T follicular helper cell (primary cell): Measurements from ENCODE around the gene TMEM63B.
"Not testable (repeated sequence)": the region's sequence is repeated elsewhere in the genome, so short reads cannot be mapped to it uniquely, and the experiment has no call there.

Source experiments
- DNase-seq: peaks from one replicate; pipeline ENCODE4 v3.0.0-alpha.2; 2020; ENCODE audit warnings: low read depth

TMEM63B gene

GRCh38 chr6:44094403-44095242 lies 32.7 kb upstream of the TMEM63B start:
- no peak for DNase-seq

DNA sequence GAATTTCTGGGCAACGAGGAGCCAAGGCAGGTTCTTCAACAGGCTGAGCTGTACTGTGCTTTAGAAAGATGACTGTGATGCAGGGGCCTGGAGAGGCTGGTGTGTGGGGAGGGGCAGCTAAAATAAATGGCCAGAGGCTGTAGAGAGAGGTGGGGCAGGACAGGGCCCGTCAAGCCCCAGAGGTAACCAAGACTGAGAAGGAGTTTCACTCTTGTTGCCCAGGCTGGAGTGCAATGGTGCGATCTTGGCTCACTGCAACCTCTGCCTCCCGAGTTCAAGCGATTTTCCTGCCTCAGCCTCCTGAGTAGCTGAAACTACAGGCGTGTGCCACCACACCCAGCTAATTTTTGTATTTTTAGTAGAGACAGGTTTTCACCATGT lies 32.1 kb upstream of the TMEM63B start:
- not testable (repeated sequence) for DNase-seq

DNA sequence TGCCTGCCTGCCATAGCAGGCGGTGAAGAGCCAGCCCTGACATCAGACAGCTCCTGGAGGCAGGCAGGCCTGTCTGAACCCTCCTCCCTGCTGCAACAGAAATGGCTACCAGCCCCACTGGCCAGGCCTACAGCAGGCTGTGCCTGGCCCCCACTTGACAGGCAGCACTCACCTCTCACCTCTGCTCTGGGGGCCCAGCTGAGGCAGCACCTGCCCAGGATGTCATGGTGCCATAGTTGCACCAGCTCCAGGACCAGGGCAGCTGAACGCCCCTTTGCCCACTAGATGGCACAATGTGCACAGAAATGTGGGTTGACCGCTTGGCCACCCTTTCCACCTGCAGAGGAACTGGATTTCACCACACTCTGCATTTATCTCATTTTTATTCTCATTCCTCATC lies 30.7 kb upstream of the TMEM63B start:
- DNase-seq = peak; percentile 65

GRCh38 chr6:44097782-44098317 lies 29.5 kb upstream of the TMEM63B start:
- DNase-seq = no peak

- no peak for DNase-seq
Measured at GRCh38 chr6:44099192-44099591, 28.2 kb upstream of the TMEM63B start.

- no peak for DNase-seq
Measured at GRCh38 chr6:44100088-44100550, 27.2 kb upstream of the TMEM63B start.

DNA sequence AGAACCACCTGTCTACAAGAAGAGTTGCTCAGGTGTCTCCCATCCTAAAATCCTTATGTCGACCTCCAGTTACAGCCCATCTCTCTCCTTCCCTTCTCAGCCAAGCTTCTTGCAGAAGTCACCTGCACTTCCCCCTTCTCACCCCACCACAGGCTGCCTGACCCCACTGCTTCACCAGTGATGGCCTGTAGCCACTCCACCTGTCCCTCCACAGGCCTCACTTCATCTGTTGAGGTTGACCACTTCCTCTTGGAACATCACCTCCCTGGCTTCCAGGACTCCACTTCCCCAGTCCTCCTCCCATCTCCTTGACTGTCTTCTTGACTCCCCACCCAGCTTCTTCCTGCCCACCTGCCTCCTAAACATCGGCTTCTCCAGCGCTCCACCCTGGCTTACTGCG lies 25.5 kb upstream of the TMEM63B start:
- no peak for DNase-seq

DNA sequence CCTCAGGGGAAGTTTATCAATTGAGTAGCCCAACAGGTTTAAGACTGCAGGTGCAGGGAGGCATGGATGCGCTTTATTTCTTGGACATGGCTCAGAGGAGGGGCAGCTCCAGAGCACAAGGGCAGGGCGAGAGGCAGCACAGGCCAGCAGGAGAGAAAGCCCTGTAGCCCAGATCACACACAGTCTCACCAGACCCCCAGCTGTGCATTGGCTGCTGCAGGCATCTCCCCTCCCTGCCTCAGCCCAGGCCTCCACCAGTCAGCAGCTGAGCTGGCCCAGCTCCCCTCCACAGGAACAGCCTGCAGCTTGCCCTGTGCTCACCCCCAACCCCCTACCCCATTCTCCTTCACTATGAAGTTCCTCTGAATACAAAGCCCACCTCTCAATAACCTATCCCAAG lies 24.8 kb upstream of the TMEM63B start:
- DNase-seq = no peak

DNA sequence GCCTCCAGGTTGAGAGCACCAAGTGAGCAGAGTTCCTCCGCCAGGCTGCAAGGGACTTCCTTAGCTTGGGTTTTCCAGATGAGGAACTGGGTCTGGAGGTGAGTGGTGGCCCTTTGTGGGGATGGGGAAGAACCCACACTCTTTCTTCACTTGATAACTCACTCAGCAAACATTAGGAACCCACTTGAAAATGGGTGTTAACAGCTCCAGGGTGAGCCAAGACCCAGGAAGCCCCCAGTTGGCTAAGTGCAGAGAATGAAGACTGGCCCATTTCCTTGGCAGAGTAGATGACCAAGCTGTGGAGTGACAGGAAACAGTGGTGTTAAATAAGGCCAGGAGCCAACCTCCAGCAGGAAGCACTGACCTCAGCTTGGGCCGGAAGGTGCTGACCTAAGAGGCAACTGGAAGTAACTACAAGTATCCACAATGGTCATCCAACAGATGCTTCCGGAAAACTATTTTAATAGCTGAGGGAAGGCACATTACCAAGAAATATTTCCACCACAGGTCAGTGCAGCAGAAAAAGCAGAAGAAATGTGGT lies 22.8 kb upstream of the TMEM63B start:
- DNase-seq = no peak

GRCh38 chr6:44105146-44105545 lies 22.2 kb upstream of the TMEM63B start:
- no peak for DNase-seq

DNA sequence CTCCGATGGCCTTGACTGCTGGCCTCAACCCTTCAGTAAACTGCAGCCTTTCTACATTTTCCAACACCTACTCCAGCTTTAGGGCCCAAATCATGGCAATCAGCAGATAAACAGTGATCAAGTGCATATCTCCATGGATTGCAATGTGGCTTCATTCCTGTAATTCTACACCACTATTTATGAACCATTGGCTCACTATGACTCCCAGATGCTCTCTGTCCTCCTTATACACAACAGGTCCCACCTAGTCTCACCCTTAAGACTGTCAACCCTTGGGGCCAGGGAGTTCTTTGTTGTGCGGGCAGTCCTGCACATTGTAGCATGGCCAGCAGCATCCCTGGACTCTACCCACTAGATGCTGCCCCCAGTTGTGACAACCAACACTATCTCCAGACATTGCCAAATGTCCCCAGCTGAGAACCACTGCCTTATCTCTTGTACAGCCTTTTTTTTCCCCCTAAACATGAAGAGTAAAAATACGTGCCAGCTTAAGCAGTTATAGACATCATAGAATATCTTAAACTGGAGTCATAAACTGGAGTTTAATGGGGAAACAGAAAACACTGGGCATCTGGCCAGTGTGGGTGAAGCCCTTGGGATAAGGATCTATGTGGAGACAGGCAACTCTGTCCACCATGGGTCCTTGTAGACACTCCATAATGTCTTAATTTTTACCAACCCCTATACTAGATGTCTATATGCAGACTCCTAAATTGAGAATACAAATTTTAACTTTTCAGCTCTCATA lies 21.2 kb upstream of the TMEM63B start:
- DNase-seq = no peak

- no peak for DNase-seq
Measured at GRCh38 chr6:44107017-44107416, 20.3 kb upstream of the TMEM63B start.

- no peak for DNase-seq
Measured at GRCh38 chr6:44108471-44108870, 18.9 kb upstream of the TMEM63B start.

GRCh38 chr6:44109212-44109611 lies 18.1 kb upstream of the TMEM63B start:
- no peak for DNase-seq

DNA sequence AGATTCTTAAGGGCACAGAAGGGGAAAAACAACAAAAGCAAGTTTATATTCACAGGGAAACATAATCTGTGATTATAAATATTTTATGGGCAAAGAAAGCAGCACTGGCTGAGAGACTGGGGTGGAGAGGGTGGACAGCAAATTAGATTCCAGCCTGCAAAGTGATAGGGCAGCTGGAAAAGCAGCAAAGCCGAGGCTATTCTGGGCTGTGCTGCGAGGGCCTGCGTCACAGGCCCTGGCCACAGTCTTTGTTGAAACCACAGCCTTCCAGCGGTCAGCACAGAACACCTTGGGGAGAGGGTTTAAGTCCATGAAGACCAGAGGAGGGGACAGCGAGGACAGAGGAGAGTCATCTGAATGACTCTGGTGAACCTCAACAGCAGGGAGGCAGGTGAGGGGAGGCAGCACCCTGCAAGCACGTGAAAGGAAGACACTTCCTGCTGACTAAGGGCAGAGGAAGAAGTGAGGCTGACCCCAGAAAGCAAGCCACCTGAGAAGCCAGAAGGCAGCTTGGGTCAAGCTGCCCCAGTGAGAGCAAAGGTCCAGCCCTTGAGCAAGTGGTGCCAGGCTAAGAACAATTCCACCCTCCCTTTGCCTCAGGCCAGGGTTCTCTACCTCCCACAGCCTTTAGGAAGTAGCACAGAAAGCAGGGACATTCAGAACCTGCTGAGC lies 17.2 kb upstream of the TMEM63B start:
- no peak for DNase-seq

DNA sequence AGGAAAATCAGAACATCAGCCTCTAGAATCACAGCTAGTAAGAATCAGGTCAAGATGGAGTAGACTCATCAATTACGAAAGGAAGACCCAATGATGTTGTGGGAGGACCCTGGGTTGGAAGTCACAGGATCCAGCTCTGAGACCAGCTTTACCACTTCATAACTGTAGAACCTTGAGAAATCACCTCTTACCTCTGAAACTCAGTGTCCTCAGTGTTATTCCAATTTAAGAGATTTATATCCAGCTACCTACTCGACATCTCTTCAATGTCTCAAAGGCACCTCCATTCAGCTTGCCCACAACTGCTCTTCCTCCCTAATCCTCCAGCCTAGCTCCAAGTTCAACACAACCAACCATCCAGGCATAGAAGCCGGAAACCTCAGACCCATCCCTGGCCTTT lies 16.4 kb upstream of the TMEM63B start:
- DNase-seq = no peak

DNA sequence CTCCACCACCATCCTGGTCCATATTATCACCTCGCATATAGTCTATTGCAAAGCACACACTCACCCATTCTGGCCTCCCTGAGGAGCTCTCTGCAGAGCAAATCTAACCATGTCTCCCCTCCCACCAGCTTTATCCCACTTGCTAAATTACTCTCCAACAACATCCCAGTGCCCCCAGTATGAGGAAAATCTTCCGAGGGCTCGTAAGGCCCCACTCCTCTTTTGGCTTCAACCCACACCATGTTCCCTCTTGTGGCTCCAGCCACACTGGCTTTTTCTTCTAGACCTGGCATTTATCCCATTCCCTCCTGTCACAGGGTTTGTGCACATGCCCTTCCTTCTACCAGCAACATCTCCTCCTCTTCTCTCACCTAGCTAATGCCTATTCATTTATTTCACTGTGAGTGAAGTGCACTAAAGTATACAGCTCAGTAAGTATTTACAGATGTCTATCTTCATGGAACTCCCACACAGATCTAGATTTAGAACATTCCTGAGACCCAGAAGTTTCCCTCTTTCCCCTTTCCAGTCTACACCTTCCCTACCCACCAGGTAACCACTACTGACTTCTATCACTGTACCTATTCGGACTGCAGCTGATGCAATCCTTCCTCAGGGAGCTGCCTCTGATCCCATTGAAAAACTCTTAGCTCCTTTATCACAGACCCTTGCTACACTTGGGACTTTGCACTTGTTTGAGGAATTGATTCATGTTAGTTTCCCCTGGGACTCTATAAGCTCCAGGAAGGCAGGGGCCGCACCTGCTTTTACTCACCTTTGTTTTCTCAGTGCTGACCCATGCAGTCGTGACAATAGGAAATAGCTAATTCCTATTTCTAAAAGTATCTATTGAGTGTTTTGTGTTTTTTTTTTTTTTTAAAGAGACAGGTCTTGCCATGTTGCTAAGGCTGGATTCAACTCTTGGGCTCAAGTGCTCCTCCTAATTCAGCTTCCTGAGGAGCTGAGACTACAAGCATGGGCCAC lies 15.6 kb upstream of the TMEM63B start:
- DNase-seq = no peak

DNA sequence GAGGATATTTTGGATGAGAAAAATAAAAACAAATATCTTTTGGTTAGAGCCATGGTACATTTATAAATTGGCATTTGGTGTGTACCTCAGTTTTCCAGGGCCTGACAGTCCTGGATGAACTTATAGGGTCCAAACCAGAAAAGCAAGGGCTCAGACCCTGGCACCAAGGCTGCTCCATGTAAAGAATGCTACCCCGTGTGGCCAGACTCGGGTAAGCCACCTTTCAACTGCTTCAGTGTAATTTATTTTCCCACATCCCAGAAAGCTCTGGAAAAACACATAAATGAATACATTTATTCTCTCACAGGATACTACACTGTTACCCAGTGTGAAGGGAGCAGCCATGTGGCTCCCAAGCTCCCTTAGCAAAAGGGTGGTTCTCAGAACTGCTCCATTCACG lies 13.9 kb upstream of the TMEM63B start:
- DNase-seq = no peak

DNA sequence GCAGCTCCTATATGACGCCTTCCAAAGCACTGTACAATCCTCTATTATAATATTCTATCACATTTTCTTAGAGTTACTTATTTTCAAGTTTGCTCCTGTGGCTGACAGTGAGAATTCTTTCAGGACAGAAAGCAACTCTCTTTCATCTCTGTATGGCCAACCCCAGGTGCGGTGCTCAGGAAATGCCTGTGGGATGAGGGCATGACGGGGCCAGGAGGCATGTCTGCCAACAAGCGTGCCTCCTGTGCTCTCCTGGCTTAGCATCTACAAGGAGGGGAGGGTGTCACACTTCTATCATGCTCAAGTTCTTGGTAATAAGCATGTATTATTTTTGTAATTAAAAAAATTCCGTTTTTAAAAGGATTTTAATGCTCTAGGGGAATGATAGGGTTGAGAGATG lies 11.5 kb upstream of the TMEM63B start:
- DNase-seq = no peak

GRCh38 chr6:44116641-44117382 lies 10.5 kb upstream of the TMEM63B start:
- DNase-seq = no peak
